K562 (cell line): ENCODE results near the gene OR51B2. TPM values are rescaled to one million over a fixed set of nuclear protein-coding genes. Genes with fewer than 3 reads are reported as not detected.

Experiments used
- ATAC-seq: fragments of 200-7000 bp; cut with Tn5 transposase; 3 replicates; pipeline ENCODE4 v1.9.1; 2020; ENCODE audit warnings: moderate library complexity
- BruUV-seq: library from RNA; stranded (reverse); fragments of 400-500 nt; replicated peaks from 2 replicates; lab custom pipeline; 2021; lab: Mats Ljungman, UMichigan
- CTCF ChIA-PET: fragments of 300-600 bp; formaldehyde crosslinking; extraction: SDS; loops from one replicate; lab custom pipeline; 2021; ENCODE audit warnings: low intra/inter-chr PET ratio; lab: Yijun Ruan, JAX
- POLR2A ChIA-PET: fragments of 300-600, 350-650 bp; sonication (Branson Sonifier 250); formaldehyde crosslinking; extraction: SDS; loops from one replicate; lab custom pipeline; 2021; ENCODE audit warnings: antibody characterized with exemption, inconsistent platforms; lab: Yijun Ruan, JAX
- DNase-seq, 4 experiments: peaks; one replicate each; pipeline versions ENCODE4 v3.0.0 to v3.0.0-alpha.2; 2011 to 2018; ENCODE audit warnings: low spot score in 3 of 4, mixed read lengths in 3 of 4; ENCODE audit errors: extremely low read depth in 1 of 4
- FAIRE-seq: peaks from 2 replicates; lab custom pipeline; 2011; peaks lifted over from hg19 to GRCh38; lab: Jason Lieb, UNC
- H2AFZ ChIP-seq: 2 replicates; pipeline ENCODE4 v1.6.0; 2011; ENCODE audit warnings: low read depth, low read length, control low read depth, inconsistent platforms
- H3K27ac ChIP-seq: fragments of 200-600 bp; 3 replicates; pipeline ENCODE4 v1.8.0; 2011; ENCODE audit warnings: low read depth, mild to moderate bottlenecking, control low read depth, inconsistent platforms, low read length, moderate library complexity, mixed read lengths; ENCODE audit errors: extremely low read depth
- H3K27me3 ChIP-seq, 2 experiments: fragments of 300-600 bp in 1 of 2; 2 replicates in 1 of 2; 3 replicates in 1 of 2; pipeline versions ENCODE4 v1.6.0 to v1.8.0; 2011; ENCODE audit warnings: inconsistent platforms in 2 of 2, low read length in 2 of 2, mild to moderate bottlenecking in 1 of 2, mixed read lengths in 1 of 2, moderate library complexity in 1 of 2; ENCODE audit not compliant: control insufficient read depth in 2 of 2, insufficient read depth in 2 of 2
- H3K36me3 ChIP-seq: fragments of 300-600 bp; 3 replicates; pipeline ENCODE4 v1.8.0; 2011; ENCODE audit warnings: mild to moderate bottlenecking, low read length, inconsistent platforms; ENCODE audit not compliant: control insufficient read depth, insufficient read depth
- H3K4me1 ChIP-seq, 2 experiments: fragments of 200-600 bp in 1 of 2; replicated peaks in 1 of 2; 2 replicates in 1 of 2; 3 replicates in 1 of 2; pipeline versions ENCODE4 v1.5.1 to v1.8.0; 2011; ENCODE audit warnings: inconsistent platforms in 2 of 2, low read length in 2 of 2, mild to moderate bottlenecking in 1 of 2, mixed read lengths in 1 of 2, moderate library complexity in 1 of 2; ENCODE audit not compliant: control insufficient read depth in 2 of 2, insufficient read depth in 2 of 2
- H3K4me2 ChIP-seq: 2 replicates; pipeline ENCODE4 v1.6.1; 2011; ENCODE audit warnings: low read length, control low read depth, inconsistent platforms, mixed read lengths; ENCODE audit not compliant: insufficient read depth
- H3K4me3 ChIP-seq: fragments of 200-600 bp; sonication (generic), shearing (Covaris generic); 2 replicates; pipeline ENCODE4 v1.5.1; 2016; ENCODE audit warnings: control low read depth, inconsistent platforms
- H3K79me2 ChIP-seq: fragments of 200-600 bp; 3 replicates; pipeline ENCODE4 v1.8.0; 2011; ENCODE audit warnings: low read length, inconsistent platforms; ENCODE audit not compliant: control insufficient read depth, insufficient read depth
- H3K9ac ChIP-seq, 2 experiments: 2 replicates each; pipeline versions ENCODE4 v1.6.0 to v1.6.1; 2011; ENCODE audit warnings: low read depth in 2 of 2, low read length in 2 of 2, control low read depth in 1 of 2, inconsistent platforms in 1 of 2, mild to moderate bottlenecking in 1 of 2, mixed read lengths in 1 of 2; ENCODE audit not compliant: insufficient read depth in 1 of 2
- H3K9me1 ChIP-seq: one replicate; pipeline ENCODE4 v1.6.0; 2011; ENCODE audit warnings: inconsistent platforms, mild to moderate bottlenecking, low read length, moderate library complexity; ENCODE audit not compliant: control insufficient read depth, insufficient read depth
- H3K9me3 ChIP-seq: replicated peaks from 2 replicates; pipeline ENCODE4 v1.5.1; 2011; ENCODE audit warnings: low read depth, low read length, inconsistent platforms; ENCODE audit not compliant: control insufficient read depth, insufficient read depth
- H4K20me1 ChIP-seq: replicated peaks from 2 replicates; pipeline ENCODE4 v1.6.1; 2011; ENCODE audit warnings: low read length, inconsistent platforms, mixed read lengths; ENCODE audit not compliant: control insufficient read depth, insufficient read depth
- ARHGAP35 ChIP-seq: fragments of 450-650 bp; IDR thresholded peaks from 2 replicates; pipeline ENCODE4 v1.6.1; 2018; ENCODE audit not compliant: partially characterized antibody
- HDGF ChIP-seq: fragments of 450-650 bp; IDR thresholded peaks from 2 replicates; pipeline ENCODE4 v1.6.1; 2016
- HNRNPUL1 ChIP-seq: fragments of 200-400 bp; formaldehyde crosslinking; IDR thresholded peaks from 2 replicates; pipeline ENCODE4 v1.6.1; 2017; ENCODE audit warnings: low read length
- RBM17 ChIP-seq: fragments of 200-400 bp; formaldehyde crosslinking; IDR thresholded peaks from 2 replicates; pipeline ENCODE4 v1.6.1; 2017; ENCODE audit warnings: low read depth, mild to moderate bottlenecking, low read length, borderline replicate concordance
- RFX5 ChIP-seq: IDR thresholded peaks from 2 replicates; pipeline ENCODE4 v1.6.1; 2011; ENCODE audit warnings: low read depth, mild to moderate bottlenecking, improper control_type of control experiment, low read length
- SREBF1 ChIP-seq: fragments of 150-350 bp; IDR thresholded peaks from 2 replicates; pipeline ENCODE4 v1.6.1; 2014; ENCODE audit warnings: antibody characterized with exemption, low read depth, low read length, borderline replicate concordance
- SUPT5H ChIP-seq: fragments of 450-650 bp; IDR thresholded peaks from 2 replicates; pipeline ENCODE4 v1.6.1; 2016
- TCFL5 ChIP-seq: fragments of 250-450 bp; sonication (Bioruptor Pico); conservative IDR thresholded peaks from 2 replicates; pipeline ENCODE4 v1.6.1; 2021; ENCODE audit warnings: mild to moderate bottlenecking, moderate library complexity, matching md5 sums
- ZFP36 ChIP-seq: fragments of 150-350 bp; IDR thresholded peaks from 2 replicates; pipeline ENCODE4 v1.6.1; 2018; ENCODE audit warnings: low read length, low read depth; ENCODE audit not compliant: partially characterized antibody
- ZNF384 ChIP-seq: IDR thresholded peaks from 2 replicates; pipeline ENCODE4 v1.6.1; 2012; ENCODE audit warnings: low read depth, low read length, improper control_type of control experiment
- WGBS: fragments of 100-300 bp; shearing (Covaris generic); methylation state at CpG from one replicate; pipeline ENCODE4 v1.1.6; 2016; ENCODE audit warnings: low coverage, mixed read lengths; ENCODE audit not compliant: insufficient coverage; ENCODE audit errors: missing lambda C conversion rate; 5-methylcytosine and 5-hydroxymethylcytosine counted together
- in situ Hi-C: fragments of 300-500 bp; cut with MboI; formaldehyde crosslinking; loops from 4 replicates; pipeline ENCODE4 v1.15.0; 2018; ENCODE audit warnings: inconsistent platforms, mixed read lengths
- intact Hi-C: fragments of 100-400 bp; cut with micrococcal nuclease; formaldehyde crosslinking; loops from 2 replicates; pipeline ENCODE4 v1.14.2; 2022
- polyA plus RNA-seq, 8 experiments: library from polyadenylated mRNA; depleted of rRNA in 4 of 8; stranded (reverse) in 5 of 8; unstranded in 3 of 8; fragments of >200 nt; fragmentation: Nextera tagmentation in 2 of 8; fragmentation: Illumina TruSeq in 1 of 8; extraction: Ambion mirVana in 2 of 8; extraction: Trizol in 1 of 8; gene quantifications; 2 replicates each; pipeline versions ENCODE4 v1.2.1 to v1.2.3, GENCODE V29; 2011 to 2014; ENCODE audit warnings: inconsistent platforms in 1 of 8, missing spikeins in 1 of 8
- total RNA-seq, 7 experiments: library from RNA; depleted of rRNA in 6 of 7; stranded (reverse); fragments of >200 nt in 6 of 7; fragmentation: Illumina TruSeq in 2 of 7; extraction: Trizol in 2 of 7; gene quantifications; 2 replicates each; pipeline versions ENCODE4 v1.2.1 to v1.2.3, GENCODE V29; 2011 to 2021; ENCODE audit warnings: low replicate concordance in 1 of 7

OR51B2 gene
- total and polyA plus RNA-seq, 9 of the 15 experiments (the other 6 are each of a cell fraction or from before 2014, with no cell fraction given), result 0.38 to 6.6 (median 4.0) TPM

DNA sequence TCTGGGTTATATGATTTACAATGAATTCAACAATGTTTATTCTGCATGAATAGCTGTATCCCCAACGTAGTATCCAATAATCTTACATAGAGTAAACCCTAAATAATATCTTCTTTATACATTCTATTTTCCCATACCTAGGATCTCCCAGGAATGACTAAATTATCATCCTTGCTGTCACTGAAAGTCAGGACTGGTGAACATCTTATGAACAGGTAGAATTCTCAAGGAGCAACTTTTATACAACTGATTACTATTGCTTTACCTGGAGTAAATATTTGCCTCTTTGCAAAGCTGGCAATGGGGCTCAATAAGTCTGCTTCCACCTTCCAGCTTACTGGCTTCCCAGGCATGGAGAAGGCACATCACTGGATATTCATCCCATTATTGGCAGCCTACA lies 27.1 kb upstream of the OR51B2 start, which contains the start of gene OR51B6:
OR51B6 (plus strand) TSS at position 301 of the 400 bp plus-strand sequence; CDS start at position 301, 0 bp downstream.
- TF ChIP-seq ZFP36, result no peak
- no peak for TF ChIP-seq SREBF1
- TF ChIP-seq TCFL5 (CRISPR knock-in tag), result no peak
- no peak for TF ChIP-seq RBM17
- TF ChIP-seq ZNF384, result no peak
- TF ChIP-seq HDGF, result no peak
- TF ChIP-seq SUPT5H, result no peak
- TF ChIP-seq ARHGAP35, result no peak
- no peak for TF ChIP-seq HNRNPUL1
- TF ChIP-seq RFX5, result no peak
- TF ChIP-seq, all 486 proteins: peak for 0
- POLR2A ChIA-PET, result interaction anchor here (1.2 kb wide), 1 partner anchor 22 kb away, joined by 3 read pairs; no protein-coding TSS in a partner anchor

More for the DNA sequence above, 27.1 kb upstream of the OR51B2 start, which contains the start of gene OR51B6:
- WGBS, result 69% methylated on average over 1 of the region's 1 CpG
- no peak within 1 kb of the TSS for H3K27ac ChIP-seq
- ATAC-seq (no peak), DNase-seq (no peak), FAIRE-seq (no peak)
- H3K9ac ChIP-seq, result no peak within 1 kb of the TSS
- H3K4me3 ChIP-seq, result no peak within 1 kb of the TSS
- H3K9me1 ChIP-seq, result no peaks in the 10 kb centered on the region
- no peaks in the 10 kb centered on the region for H3K27me3 ChIP-seq
- CTCF ChIA-PET, result no interaction called here
- intact Hi-C loops (no loop called here), in situ Hi-C loops (no loop called here)
- H3K4me2 ChIP-seq, result no peak within 1 kb of the TSS
- H2AFZ ChIP-seq, result no peak within 1 kb of the TSS
- no peaks in the 10 kb centered on the region; a peak in 2 of 5 replicates for H3K4me1 ChIP-seq
- H4K20me1 ChIP-seq, result no peaks in the 10 kb centered on the region
- peaks cover 74% of the 10 kb centered on the region for H3K36me3 ChIP-seq
- no peaks in the 10 kb centered on the region for H3K9me3 ChIP-seq
- peaks cover 67% of the 10 kb centered on the region for H3K79me2 ChIP-seq
- BruUV-seq, result no TSS peak
